ENCODE measurements around the gene FAM227A. TPM values are rescaled to one million over a fixed set of nuclear protein-coding genes. Genes with fewer than 3 reads are reported as not detected.
"Not testable (repeated sequence)": the region's sequence is repeated elsewhere in the genome, so short reads cannot be mapped to it uniquely, and the experiment has no call there.

Gene FAM227A
- total RNA-seq, 4 donors from 2014 or later: 0.07 to 1.2 (median 0.60) TPM

- ATAC-seq: no peak
- Histone ChIP-seq H3K4me1 (no peaks in the 10 kb centered on the region), H3K9me3 (no peaks in the 10 kb centered on the region), H3K36me3 (no peaks in the 10 kb centered on the region), H3K27me3 (no peaks in the 10 kb centered on the region), H3K4me3 (no peak overlapping the region), H3K27ac (no peak overlapping the region)
- 71 to 83% methylated on average over 5 of the region's 5 CpGs for WGBS, 2 donors (ENCODE audit: low coverage in 1 of 2)
- TF ChIP-seq POLR2AphosphoS5 (IDR thresholded peaks at IDR 0.05) (no peak), POLR2A (IDR thresholded peaks at IDR 0.05) (no peak), EP300 (IDR thresholded peaks at IDR 0.05) (no peak), CTCF (IDR thresholded peaks at IDR 0.05) (no peak)
Measured at GRCh38 chr22:38649841-38650522, 6.2 kb downstream of the FAM227A start.

- H3K4me3 ChIP-seq: no peak overlapping the region
- no peak overlapping the region for H3K27ac ChIP-seq
- H3K9me3 ChIP-seq: no peaks in the 10 kb centered on the region
- no peak for ATAC-seq
- no peaks in the 10 kb centered on the region for H3K27me3 ChIP-seq
- WGBS, 2 donors (ENCODE audit: low coverage in 1 of 2): 92 to 100% methylated on average over 1 to 6 of the region's 6 CpGs
- TF ChIP-seq POLR2A (IDR thresholded peaks at IDR 0.05) (no peak), EP300 (IDR thresholded peaks at IDR 0.05) (no peak), POLR2AphosphoS5 (IDR thresholded peaks at IDR 0.05) (no peak), CTCF (IDR thresholded peaks at IDR 0.05) (no peak)
- no peaks in the 10 kb centered on the region for H3K4me1 ChIP-seq
- H3K36me3 ChIP-seq: no peaks in the 10 kb centered on the region
Measured at GRCh38 chr22:38645430-38645829, 10.8 kb downstream of the FAM227A start.

GRCh38 chr22:38644245-38644644 lies 11.9 kb downstream of the FAM227A start:
- WGBS, 2 donors (ENCODE audit: low coverage in 1 of 2): 91 to 93% methylated on average over 5 of the region's 5 CpGs
- ATAC-seq: peak; percentile 87

GRCh38 chr22:38641476-38642040 lies 14.6 kb downstream of the FAM227A start:
- no peak overlapping the region for H3K4me3 ChIP-seq
- H3K27ac ChIP-seq: no peak overlapping the region
- WGBS, 2 donors (ENCODE audit: low coverage in 1 of 2): 91 to 92% methylated on average over 8 to 12 of the region's 13 CpGs
- peaks cover 0 to 6% of the 10 kb centered on the region in 2 donors for H3K36me3 ChIP-seq
- no peak for ATAC-seq
- no peaks in the 10 kb centered on the region for H3K27me3 ChIP-seq
- no peaks in the 10 kb centered on the region for H3K9me3 ChIP-seq
- no peaks in the 10 kb centered on the region for H3K4me1 ChIP-seq
- no peak for TF ChIP-seq POLR2AphosphoS5 (IDR thresholded peaks at IDR 0.05)
- no peak for TF ChIP-seq CTCF (IDR thresholded peaks at IDR 0.05)
- no peak for TF ChIP-seq POLR2A (IDR thresholded peaks at IDR 0.05)
- no peak for TF ChIP-seq EP300 (IDR thresholded peaks at IDR 0.05)

More at GRCh38 chr22:38644245-38644644, 11.9 kb downstream of the FAM227A start:
- H3K9me3 ChIP-seq, H3K27me3 ChIP-seq, H3K36me3 ChIP-seq, H3K4me1 ChIP-seq, H3K27ac ChIP-seq, H3K4me3 ChIP-seq: not testable (repeated sequence)

- no peak overlapping the region for H3K27ac ChIP-seq
- 30 to 55% methylated on average over 3 of the region's 3 CpGs for WGBS, 2 donors (ENCODE audit: low coverage in 1 of 2)
- no peaks in the 10 kb centered on the region for H3K27me3 ChIP-seq
- no peaks in the 10 kb centered on the region for H3K4me1 ChIP-seq
- TF ChIP-seq POLR2AphosphoS5 (IDR thresholded peaks at IDR 0.05) (no peak), EP300 (IDR thresholded peaks at IDR 0.05) (no peak), POLR2A (IDR thresholded peaks at IDR 0.05) (no peak), CTCF (IDR thresholded peaks at IDR 0.05) (no peak)
- no peak overlapping the region for H3K4me3 ChIP-seq
- H3K36me3 ChIP-seq: peaks cover 0 to 14% of the 10 kb centered on the region in 2 donors
- no peak for ATAC-seq
- no peaks in the 10 kb centered on the region for H3K9me3 ChIP-seq
Measured at GRCh38 chr22:38638728-38639127, 17.5 kb downstream of the FAM227A start.
